ENCODE measurements around the gene PTPN21. TPM values are rescaled to one million over a fixed set of nuclear protein-coding genes. Genes with fewer than 3 reads are reported as not detected.

The PTPN21 gene
- total RNA-seq, 1 donor from 2014 or later = 47.6 TPM

GRCh38 chr14:88504602-88505001, 50.2 kb downstream of the PTPN21 start:
- no peaks in the 10 kb centered on the region for H3K9me3 ChIP-seq
- H3K27ac ChIP-seq = no peak overlapping the region
- no peaks in the 10 kb centered on the region for H3K27me3 ChIP-seq (ENCODE audit: low read depth)
- no peak for DNase-seq
- no peak overlapping the region for H3K4me3 ChIP-seq
- peak; percentile 79 to 85 for ATAC-seq
- no peak for TF ChIP-seq CTCF (IDR thresholded peaks at IDR 0.05)
- intact Hi-C loops (cut with DNase I) = no loop called here
- no peaks in the 10 kb centered on the region for H3K4me1 ChIP-seq
- peaks cover 54% of the 10 kb centered on the region for H3K36me3 ChIP-seq

- Histone ChIP-seq H3K4me3 (no peak overlapping the region), H3K9me3 (no peaks in the 10 kb centered on the region), H3K4me1 (no peaks in the 10 kb centered on the region), H3K27ac (no peak overlapping the region), H3K36me3 (peaks cover 61% of the 10 kb centered on the region), H3K27me3 (ENCODE audit: low read depth) (no peaks in the 10 kb centered on the region)
- TF ChIP-seq CTCF (IDR thresholded peaks at IDR 0.05) = no peak
- intact Hi-C loops (cut with DNase I) = no loop called here
- DNase-seq (no peak), ATAC-seq (peak; percentile 34 to 72)
Observed at GRCh38 chr14:88503754-88504406, 50.9 kb downstream of the PTPN21 start.

- ATAC-seq (no peak), DNase-seq (no peak)
- H3K9me3 ChIP-seq = no peaks in the 10 kb centered on the region
- no peaks in the 10 kb centered on the region for H3K4me1 ChIP-seq
- no peak for TF ChIP-seq CTCF (IDR thresholded peaks at IDR 0.05)
- intact Hi-C loops (cut with DNase I) = no loop called here
- no peak overlapping the region for H3K27ac ChIP-seq
- peaks cover 61% of the 10 kb centered on the region for H3K36me3 ChIP-seq
- no peak overlapping the region for H3K4me3 ChIP-seq
- H3K27me3 ChIP-seq (ENCODE audit: low read depth) = no peaks in the 10 kb centered on the region
Observed at GRCh38 chr14:88502740-88503139, 52.1 kb downstream of the PTPN21 start.

GRCh38 chr14:88500611-88501010, 54.2 kb downstream of the PTPN21 start:
- Histone ChIP-seq H3K36me3 (peaks cover 82% of the 10 kb centered on the region), H3K4me3 (no peak overlapping the region), H3K27me3 (ENCODE audit: low read depth) (no peaks in the 10 kb centered on the region), H3K9me3 (no peaks in the 10 kb centered on the region), H3K27ac (no peak overlapping the region), H3K4me1 (no peaks in the 10 kb centered on the region)
- no peak for TF ChIP-seq CTCF (IDR thresholded peaks at IDR 0.05)
- no peak for DNase-seq
- intact Hi-C loops (cut with DNase I) = no loop called here
- ATAC-seq = no peak

GRCh38 chr14:88499225-88499624, 55.6 kb downstream of the PTPN21 start:
- H3K27me3 ChIP-seq (ENCODE audit: low read depth) = no peaks in the 10 kb centered on the region
- DNase-seq (no peak), ATAC-seq (peak in 1 of 2 donors; percentile 51)
- H3K27ac ChIP-seq = no peak overlapping the region
- no peaks in the 10 kb centered on the region for H3K9me3 ChIP-seq
- intact Hi-C loops (cut with DNase I) = no loop called here
- TF ChIP-seq CTCF (IDR thresholded peaks at IDR 0.05) = no peak
- no peaks in the 10 kb centered on the region for H3K4me1 ChIP-seq
- no peak overlapping the region for H3K4me3 ChIP-seq
- H3K36me3 ChIP-seq = peaks cover 87% of the 10 kb centered on the region
